Neural cell (in vitro differentiated cells): Measurements from ENCODE around the gene PDCD2. TPM values are rescaled to one million over a fixed set of nuclear protein-coding genes. Genes with fewer than 3 reads are reported as not detected.
"Not testable (repeated sequence)": the region's sequence is repeated elsewhere in the genome, so short reads cannot be mapped to it uniquely, and the experiment has no call there.

Experiments
- H2AFZ ChIP-seq: fragments of 200-600, 300-800 bp; sonication (generic), shearing (Covaris generic); 2 replicates; pipeline ENCODE4 v1.6.0; 2014; ENCODE audit warnings: low read depth, mild to moderate bottlenecking, antibody characterized with exemption, low read length, moderate library complexity
- H3F3A ChIP-seq: fragments of 200-600 bp; shearing (Covaris generic); 2 replicates; pipeline ENCODE4 v1.6.1; 2016; ENCODE audit warnings: mild to moderate bottlenecking, moderate library complexity, mixed read lengths, antibody characterized with exemption, low read length; ENCODE audit not compliant: insufficient read depth, poor library complexity, severe bottlenecking
- H3K27ac ChIP-seq: fragments of 200-600, 300-800 bp; sonication (generic), shearing (Covaris generic); 2 replicates; pipeline ENCODE4 v1.5.1; 2014; ENCODE audit warnings: mild to moderate bottlenecking, low read length, moderate library complexity
- H3K27me3 ChIP-seq: fragments of 300-800, 200-600 bp; sonication (generic), shearing (Covaris generic); 2 replicates; pipeline ENCODE4 v1.6.0; 2014; ENCODE audit warnings: mild to moderate bottlenecking, low read depth, low read length, moderate library complexity; ENCODE audit not compliant: insufficient read depth
- H3K36me3 ChIP-seq: fragments of 300-800, 200-600 bp; sonication (generic), shearing (Covaris generic); 2 replicates; pipeline ENCODE4 v1.5.1; 2014; ENCODE audit warnings: mild to moderate bottlenecking, antibody characterized with exemption, low read length, moderate library complexity; ENCODE audit not compliant: insufficient read depth
- H3K4me2 ChIP-seq: fragments of 300-800, 200-600 bp; sonication (generic), shearing (Covaris generic); 2 replicates; pipeline ENCODE4 v1.6.0; 2014; ENCODE audit warnings: mild to moderate bottlenecking, low read length
- H3K4me3 ChIP-seq: fragments of 300-800, 200-600 bp; sonication (generic), shearing (Covaris generic); 2 replicates; pipeline ENCODE4 v1.5.1; 2014; ENCODE audit warnings: mild to moderate bottlenecking, low read length, moderate library complexity
- H3K79me2 ChIP-seq: fragments of 200-600 bp; shearing (Covaris generic); replicated peaks from 2 replicates; pipeline ENCODE4 v1.6.0; 2014; ENCODE audit warnings: mild to moderate bottlenecking, low read length, moderate library complexity; ENCODE audit not compliant: insufficient read depth
- H3K9ac ChIP-seq: fragments of 300-800, 200-600 bp; sonication (generic), shearing (Covaris generic); 2 replicates; pipeline ENCODE4 v1.6.1; 2016; ENCODE audit warnings: mild to moderate bottlenecking, low read length, mixed read lengths
- H3K9me2 ChIP-seq: fragments of 200-600 bp; shearing (Covaris generic); 2 replicates; pipeline ENCODE4 v1.6.1; 2016; ENCODE audit warnings: mild to moderate bottlenecking, low read length, mixed read lengths; ENCODE audit not compliant: insufficient read depth
- H3K9me3 ChIP-seq: fragments of 200-600, 300-800 bp; sonication (generic), shearing (Covaris generic); 2 replicates; pipeline ENCODE4 v1.6.1; 2016; ENCODE audit warnings: mild to moderate bottlenecking, mixed run types, low read length, moderate library complexity, mixed read lengths
- H4K20me1 ChIP-seq: fragments of 200-600 bp; shearing (Covaris generic); 2 replicates; pipeline ENCODE4 v1.6.1; 2016; ENCODE audit warnings: mild to moderate bottlenecking, mixed run types; ENCODE audit not compliant: insufficient read depth
- EP300 ChIP-seq: fragments of 450-650 bp; conservative IDR thresholded peaks from 2 replicates; pipeline ENCODE4 v1.6.1; 2014; ENCODE audit warnings: antibody characterized with exemption, mild to moderate bottlenecking, moderate library complexity; ENCODE audit not compliant: poor library complexity, severe bottlenecking
- EZH2 ChIP-seq: fragments of 200-600, 300-800 bp; shearing (Covaris generic), sonication (generic); IDR thresholded peaks from 2 replicates; pipeline ENCODE4 v1.6.1; 2014; ENCODE audit warnings: antibody characterized with exemption, low read length, borderline replicate concordance, mild to moderate bottlenecking; ENCODE audit not compliant: insufficient read depth, poor library complexity, severe bottlenecking
- MXI1 ChIP-seq: fragments of 450-650 bp; conservative IDR thresholded peaks from 2 replicates; pipeline ENCODE4 v1.6.1; 2014; ENCODE audit warnings: antibody characterized with exemption, mild to moderate bottlenecking; ENCODE audit not compliant: poor library complexity, severe bottlenecking
- POLR2AphosphoS5 ChIP-seq: IDR thresholded peaks from 2 replicates; pipeline ENCODE4 v1.6.1; 2012
- RAD21 ChIP-seq: fragments of 450-650 bp; conservative IDR thresholded peaks from 2 replicates; pipeline ENCODE4 v1.6.1; 2014; ENCODE audit warnings: antibody characterized with exemption, mild to moderate bottlenecking, moderate library complexity
- REST ChIP-seq: IDR thresholded peaks from 2 replicates; pipeline ENCODE4 v1.6.1; 2012; ENCODE audit warnings: borderline replicate concordance
- SMC3 ChIP-seq: fragments of 450-650 bp; conservative IDR thresholded peaks from 2 replicates; pipeline ENCODE4 v1.6.1; 2014; ENCODE audit warnings: antibody characterized with exemption, mild to moderate bottlenecking, moderate library complexity; ENCODE audit not compliant: poor library complexity
- TAF1 ChIP-seq: IDR thresholded peaks from 2 replicates; pipeline ENCODE4 v1.6.1; 2012; ENCODE audit warnings: low read depth
- polyA minus RNA-seq: library from RNA; depleted of rRNA, polyadenylated mRNA; stranded (reverse); fragments of >200 nt; gene quantifications from 2 replicates; pipeline ENCODE4 v1.2.3, GENCODE V29; 2014
- polyA plus RNA-seq: library from polyadenylated mRNA; depleted of rRNA; stranded (reverse); fragments of >200 nt; gene quantifications from 2 replicates; pipeline ENCODE4 v1.2.3, GENCODE V29; 2014
- TF ChIP-seq, protein P1 (sequence below): fragments of 450-650 bp; IDR thresholded peaks from 2 replicates; pipeline ENCODE4 v1.5.1; 2014; ENCODE audit warnings: antibody characterized with exemption, mild to moderate bottlenecking, moderate library complexity; ENCODE audit not compliant: poor library complexity, severe bottlenecking

Gene PDCD2
- polyA plus RNA-seq (132 and 139 TPM in 2 replicates), polyA minus RNA-seq (70.4 and 79.0 TPM in 2 replicates)

DNA sequence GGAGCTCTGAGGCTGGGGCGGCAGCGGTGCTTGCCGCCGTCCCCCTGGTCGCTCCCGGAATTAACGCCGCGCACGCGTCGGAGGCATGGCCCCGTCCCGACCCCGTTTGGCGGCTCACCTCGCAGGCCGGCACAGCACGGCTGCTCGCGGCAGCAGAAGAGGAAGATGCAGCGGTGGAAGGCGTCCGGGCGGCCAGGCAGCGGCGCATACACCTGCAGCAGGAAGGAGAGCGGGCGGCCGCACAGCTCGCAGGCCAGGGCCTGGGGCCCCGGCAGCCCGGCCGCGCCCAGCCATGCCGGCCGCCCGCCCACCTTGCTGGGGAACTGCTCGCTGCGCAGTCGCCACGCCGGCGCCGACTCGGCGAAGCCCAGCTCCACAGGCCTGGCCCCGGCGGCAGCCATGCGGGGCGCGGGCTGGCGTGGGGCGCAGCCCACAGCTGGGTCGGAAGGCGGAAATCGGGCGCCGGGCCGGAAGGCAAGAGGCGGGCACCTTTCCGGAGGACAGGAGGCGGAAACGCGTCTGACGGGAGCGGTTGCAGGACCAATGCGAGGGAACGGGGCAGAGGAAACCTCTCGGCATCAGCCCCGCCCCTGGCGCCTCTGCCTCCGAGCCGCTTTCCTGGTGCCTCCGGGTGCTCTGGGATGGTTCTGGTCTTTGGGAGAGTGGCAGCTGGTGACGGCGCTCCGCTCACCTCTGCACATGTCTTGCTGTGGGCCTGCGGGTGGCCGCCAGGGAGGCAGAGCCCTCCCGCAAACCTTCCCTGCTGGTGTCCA, at the start of gene PDCD2:
Gene PDCD2, minus strand, starts transcription at position 457 of the 773 bp plus-strand sequence. Its CDS starts 56 bp downstream, at position 401.
- H4K20me1 ChIP-seq: no peaks in the 10 kb centered on the region
- peak within 1 kb of the TSS; percentile 86 for H3K9ac ChIP-seq
- H3K27me3 ChIP-seq: no peaks in the 10 kb centered on the region
- no peaks in the 10 kb centered on the region for H3K9me2 ChIP-seq
- peak within 1 kb of the TSS; percentile 87 for H3K4me3 ChIP-seq
- TF ChIP-seq SMC3 (peak; percentile 34), MXI1 (peak; percentile 98), RAD21 (no peak), REST (peak; percentile 52), TAF1 (peak; percentile 52), POLR2AphosphoS5 (peak; percentile 81), EZH2 (no peak), EP300 (peak; percentile 57)
- TF ChIP-seq, protein P1, sequence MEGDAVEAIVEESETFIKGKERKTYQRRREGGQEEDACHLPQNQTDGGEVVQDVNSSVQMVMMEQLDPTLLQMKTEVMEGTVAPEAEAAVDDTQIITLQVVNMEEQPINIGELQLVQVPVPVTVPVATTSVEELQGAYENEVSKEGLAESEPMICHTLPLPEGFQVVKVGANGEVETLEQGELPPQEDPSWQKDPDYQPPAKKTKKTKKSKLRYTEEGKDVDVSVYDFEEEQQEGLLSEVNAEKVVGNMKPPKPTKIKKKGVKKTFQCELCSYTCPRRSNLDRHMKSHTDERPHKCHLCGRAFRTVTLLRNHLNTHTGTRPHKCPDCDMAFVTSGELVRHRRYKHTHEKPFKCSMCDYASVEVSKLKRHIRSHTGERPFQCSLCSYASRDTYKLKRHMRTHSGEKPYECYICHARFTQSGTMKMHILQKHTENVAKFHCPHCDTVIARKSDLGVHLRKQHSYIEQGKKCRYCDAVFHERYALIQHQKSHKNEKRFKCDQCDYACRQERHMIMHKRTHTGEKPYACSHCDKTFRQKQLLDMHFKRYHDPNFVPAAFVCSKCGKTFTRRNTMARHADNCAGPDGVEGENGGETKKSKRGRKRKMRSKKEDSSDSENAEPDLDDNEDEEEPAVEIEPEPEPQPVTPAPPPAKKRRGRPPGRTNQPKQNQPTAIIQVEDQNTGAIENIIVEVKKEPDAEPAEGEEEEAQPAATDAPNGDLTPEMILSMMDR: no peak
- peak within 1 kb of the TSS; percentile 99 for H2AFZ ChIP-seq
- peak within 1 kb of the TSS; percentile 99 for H3K4me2 ChIP-seq
- H3F3A ChIP-seq: no peaks in the 10 kb centered on the region
- H3K9me3 ChIP-seq: no peaks in the 10 kb centered on the region
- H3K79me2 ChIP-seq: no peaks in the 10 kb centered on the region
- peak within 1 kb of the TSS; percentile 83 for H3K27ac ChIP-seq
- H3K36me3 ChIP-seq: peaks cover 5% of the 10 kb centered on the region

GRCh38 chr6:170616020-170616554, 31.6 kb upstream of the PDCD2 start:
- H3K27me3 ChIP-seq, H3K4me2 ChIP-seq, H3K9me3 ChIP-seq, H3K27ac ChIP-seq, H3K79me2 ChIP-seq, H3K9ac ChIP-seq, H4K20me1 ChIP-seq, H3F3A ChIP-seq, H2AFZ ChIP-seq, H3K36me3 ChIP-seq, H3K9me2 ChIP-seq, H3K4me3 ChIP-seq: not testable (repeated sequence)

GRCh38 chr6:170612256-170612804, 27.9 kb upstream of the PDCD2 start:
- H3K4me2 ChIP-seq, H3K9me3 ChIP-seq, H3K79me2 ChIP-seq, H3K9ac ChIP-seq, H3F3A ChIP-seq, H4K20me1 ChIP-seq, H2AFZ ChIP-seq, H3K9me2 ChIP-seq, H3K36me3 ChIP-seq, H3K27me3 ChIP-seq, H3K27ac ChIP-seq: not testable (repeated sequence)
- peak overlapping the region; percentile 45 for H3K4me3 ChIP-seq

DNA sequence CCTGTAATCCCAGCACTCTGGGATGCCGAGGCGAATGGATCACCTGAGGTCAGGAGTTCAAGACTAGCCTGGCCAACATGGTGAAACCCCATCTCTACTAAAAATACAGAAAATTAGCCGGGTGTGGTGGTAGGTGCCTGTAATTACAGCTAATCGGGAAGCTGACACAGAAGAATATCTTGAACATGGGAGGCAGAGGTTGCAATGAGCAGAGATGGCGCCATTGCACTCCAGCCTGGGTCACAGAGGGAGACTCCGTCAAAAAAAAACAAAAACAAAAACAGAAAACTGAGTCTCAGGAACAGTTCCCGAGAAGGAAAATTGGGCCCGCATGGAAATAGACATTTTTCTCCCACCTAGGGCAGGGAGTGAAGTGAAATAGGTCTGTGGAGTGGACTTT, 24.8 kb upstream of the PDCD2 start:
- not testable (repeated sequence) for H3K4me3 ChIP-seq, H3K27me3 ChIP-seq, H3K9ac ChIP-seq, H4K20me1 ChIP-seq, H3K27ac ChIP-seq, H3K36me3 ChIP-seq, H3K9me2 ChIP-seq, H3K9me3 ChIP-seq, H3F3A ChIP-seq, H3K79me2 ChIP-seq, H2AFZ ChIP-seq, H3K4me2 ChIP-seq
